T1000 (cell line): ENCODE data around the gene BMP7.
"Not testable (repeated sequence)": the region's sequence is repeated elsewhere in the genome, so short reads cannot be mapped to it uniquely, and the experiment has no call there.

ENCODE experiments used
- DNase-seq: peaks from one replicate; lab custom pipeline; 2025; ENCODE audit warnings: mixed read lengths; lab: John Stamatoyannopoulos, UW

BMP7 gene

GRCh38 chr20:57249073-57249472 is 17.4 kb downstream of the BMP7 start:
- no peak for DNase-seq

- no peak for DNase-seq
Measured at GRCh38 chr20:57248132-57248797, 18.2 kb downstream of the BMP7 start.

- DNase-seq = no peak
Measured at GRCh38 chr20:57247292-57247965, 19.0 kb downstream of the BMP7 start.

GRCh38 chr20:57245997-57246396 is 20.4 kb downstream of the BMP7 start:
- DNase-seq = no peak

GRCh38 chr20:57244627-57245214 is 21.7 kb downstream of the BMP7 start:
- DNase-seq = no peak

GRCh38 chr20:57244221-57244585 is 22.2 kb downstream of the BMP7 start:
- no peak for DNase-seq

GRCh38 chr20:57243480-57244220 is 22.8 kb downstream of the BMP7 start:
- DNase-seq = no peak

GRCh38 chr20:57242414-57242813 is 24.0 kb downstream of the BMP7 start:
- DNase-seq = no peak

GRCh38 chr20:57241363-57241991 is 25.0 kb downstream of the BMP7 start:
- no peak for DNase-seq

- DNase-seq = no peak
Measured at GRCh38 chr20:57240581-57241362, 25.7 kb downstream of the BMP7 start.

GRCh38 chr20:57239725-57240124 is 26.7 kb downstream of the BMP7 start:
- not testable (repeated sequence) for DNase-seq

- DNase-seq = not testable (repeated sequence)
Measured at GRCh38 chr20:57239324-57239723, 27.1 kb downstream of the BMP7 start.

- no peak for DNase-seq
Measured at GRCh38 chr20:57238089-57238488, 28.4 kb downstream of the BMP7 start.

GRCh38 chr20:57237585-57237953 is 28.9 kb downstream of the BMP7 start:
- DNase-seq = no peak

GRCh38 chr20:57236813-57237584 is 29.4 kb downstream of the BMP7 start:
- DNase-seq = no peak

- DNase-seq = no peak
Measured at GRCh38 chr20:57234556-57235251, 31.7 kb downstream of the BMP7 start.

- no peak for DNase-seq
Measured at GRCh38 chr20:57231951-57232428, 34.5 kb downstream of the BMP7 start.

- no peak for DNase-seq
Measured at GRCh38 chr20:57231161-57231560, 35.3 kb downstream of the BMP7 start.

GRCh38 chr20:57230247-57230646 is 36.2 kb downstream of the BMP7 start:
- DNase-seq = no peak

GRCh38 chr20:57229490-57229889 is 37.0 kb downstream of the BMP7 start:
- DNase-seq = no peak
